Amniotic stem cell (primary cell): ENCODE measurements around the gene ZC3HAV1L.
"Not testable (repeated sequence)": the region's sequence is repeated elsewhere in the genome, so short reads cannot be mapped to it uniquely, and the experiment has no call there.

Source experiments
- DNase-seq: peaks from one replicate; lab custom pipeline; 2025; lab: John Stamatoyannopoulos, UW

ZC3HAV1L gene

DNA sequence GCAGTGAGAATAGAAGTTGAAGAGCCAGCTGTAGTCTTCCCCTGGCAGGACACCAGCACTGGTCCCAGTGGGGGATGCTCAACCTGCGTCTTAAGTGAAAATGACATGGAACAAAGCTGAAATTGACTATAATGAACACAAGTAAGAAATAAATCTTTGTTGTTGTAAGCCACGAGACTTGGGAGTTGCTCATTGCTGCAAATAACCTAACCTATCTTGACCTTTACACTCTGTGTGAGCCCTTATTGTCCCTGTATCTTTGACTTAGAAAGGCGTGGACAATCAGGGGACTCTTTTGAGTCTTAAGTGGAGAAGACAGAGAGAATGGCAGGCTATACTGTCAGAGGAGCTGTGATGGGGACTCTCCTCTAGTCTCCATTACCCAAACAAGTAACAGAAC lies 16.9 kb downstream of the ZC3HAV1L start:
- no peak for DNase-seq

GRCh38 chr7:139016931-139017511 lies 18.8 kb downstream of the ZC3HAV1L start:
- DNase-seq: peak; percentile 33

DNA sequence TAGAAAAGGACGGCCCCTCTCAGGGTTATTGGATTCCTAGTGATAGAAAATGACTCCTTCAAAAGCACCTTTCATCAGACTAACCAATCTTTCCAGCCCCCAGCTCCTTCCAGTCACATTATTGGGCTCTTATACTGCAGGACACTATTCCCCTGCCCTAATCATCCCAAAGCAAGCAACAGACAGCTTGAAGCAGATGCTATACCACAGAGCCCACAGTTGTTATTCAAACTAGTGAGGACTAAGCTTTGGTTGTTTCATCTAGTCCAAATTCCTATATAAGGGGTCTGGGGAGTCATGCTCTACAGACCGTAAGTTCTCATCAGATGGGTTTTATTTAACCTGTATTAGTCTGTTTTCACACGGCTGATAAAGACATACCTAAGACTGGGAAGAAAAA lies 24.5 kb downstream of the ZC3HAV1L start:
- no peak for DNase-seq

DNA sequence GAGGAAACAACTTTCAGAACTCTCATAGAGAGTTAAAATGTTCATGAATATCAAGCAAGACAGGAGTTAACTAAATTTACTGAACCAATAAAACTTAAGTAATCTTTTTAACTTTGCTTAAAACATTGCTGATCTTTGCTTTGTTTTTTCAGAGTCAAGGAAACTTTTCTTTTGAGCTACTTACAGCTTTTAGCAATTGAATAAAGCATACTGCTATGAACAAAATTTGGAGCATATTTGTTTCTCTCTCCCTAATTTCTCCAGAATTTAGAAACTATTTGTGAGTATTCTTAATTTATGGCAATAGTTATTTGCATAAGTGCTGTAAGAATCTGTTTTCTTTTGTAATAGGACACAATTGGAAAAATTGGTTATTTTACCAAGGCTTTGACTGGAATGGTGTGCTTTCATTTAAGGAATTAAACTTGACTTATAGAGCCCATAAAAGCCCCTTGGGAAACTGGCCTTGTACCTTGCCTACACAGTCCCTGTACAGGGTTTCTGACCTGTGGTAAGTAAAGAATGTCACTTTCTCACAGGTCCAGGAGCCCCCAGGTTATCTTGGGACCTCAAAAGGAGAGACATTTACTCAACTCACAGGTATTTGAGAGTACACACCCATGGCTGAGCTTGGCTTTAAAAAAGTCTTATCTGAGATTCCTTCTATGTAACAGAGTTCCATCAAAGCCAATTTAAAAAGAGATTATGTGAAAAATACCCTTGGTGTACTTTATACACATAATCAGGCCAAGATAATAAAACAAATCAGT lies 31.3 kb downstream of the ZC3HAV1L start:
- DNase-seq: no peak

- no peak for DNase-seq
Observed at GRCh38 chr7:138999414-138999813, 36.4 kb downstream of the ZC3HAV1L start.

DNA sequence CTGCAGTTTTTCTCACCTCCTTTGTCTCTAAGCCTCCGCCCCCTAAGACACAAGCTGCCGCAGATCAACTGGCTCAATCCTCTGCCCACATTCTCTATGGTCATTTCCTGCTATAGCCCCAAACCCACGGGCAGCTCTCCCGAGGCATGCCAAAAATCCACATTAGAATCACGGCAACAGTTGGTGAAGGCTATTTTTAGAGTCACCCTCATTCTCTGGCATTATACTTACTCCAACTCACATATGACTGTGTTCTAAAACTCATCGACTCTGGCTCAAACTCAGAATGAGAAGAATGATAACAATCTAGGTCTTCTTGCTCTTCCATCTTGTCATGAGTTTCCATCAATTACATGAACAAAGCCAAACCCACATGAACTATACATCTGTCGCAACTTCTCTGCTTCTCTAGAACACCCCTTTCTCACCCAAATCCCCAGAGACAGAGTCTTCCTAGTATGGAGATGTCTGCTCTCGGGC lies 43.8 kb downstream of the ZC3HAV1L start:
- DNase-seq: no peak

- no peak for DNase-seq
Observed at GRCh38 chr7:138987686-138988085, 48.2 kb downstream of the ZC3HAV1L start.

DNA sequence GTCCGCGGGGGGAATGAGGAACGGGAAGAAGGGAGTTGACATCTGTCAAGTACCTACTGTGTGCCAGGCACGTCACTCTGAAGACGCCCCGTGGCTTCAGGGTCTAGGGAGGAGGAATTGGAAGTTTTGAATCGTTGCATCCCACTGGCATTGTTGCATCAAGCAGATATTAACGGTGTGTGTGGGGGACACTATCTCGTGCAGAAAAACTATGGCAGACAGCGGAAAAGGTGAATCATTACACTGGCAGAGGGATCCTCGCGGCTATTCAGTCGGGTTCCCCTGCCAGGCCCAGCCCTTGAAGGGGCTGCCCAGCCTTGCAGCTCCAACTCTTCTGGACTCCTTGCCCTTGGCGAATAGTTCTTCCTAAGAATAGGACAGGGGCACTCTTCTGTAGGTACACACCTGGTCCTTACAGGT lies 53.6 kb downstream of the ZC3HAV1L start:
- DNase-seq: no peak

DNA sequence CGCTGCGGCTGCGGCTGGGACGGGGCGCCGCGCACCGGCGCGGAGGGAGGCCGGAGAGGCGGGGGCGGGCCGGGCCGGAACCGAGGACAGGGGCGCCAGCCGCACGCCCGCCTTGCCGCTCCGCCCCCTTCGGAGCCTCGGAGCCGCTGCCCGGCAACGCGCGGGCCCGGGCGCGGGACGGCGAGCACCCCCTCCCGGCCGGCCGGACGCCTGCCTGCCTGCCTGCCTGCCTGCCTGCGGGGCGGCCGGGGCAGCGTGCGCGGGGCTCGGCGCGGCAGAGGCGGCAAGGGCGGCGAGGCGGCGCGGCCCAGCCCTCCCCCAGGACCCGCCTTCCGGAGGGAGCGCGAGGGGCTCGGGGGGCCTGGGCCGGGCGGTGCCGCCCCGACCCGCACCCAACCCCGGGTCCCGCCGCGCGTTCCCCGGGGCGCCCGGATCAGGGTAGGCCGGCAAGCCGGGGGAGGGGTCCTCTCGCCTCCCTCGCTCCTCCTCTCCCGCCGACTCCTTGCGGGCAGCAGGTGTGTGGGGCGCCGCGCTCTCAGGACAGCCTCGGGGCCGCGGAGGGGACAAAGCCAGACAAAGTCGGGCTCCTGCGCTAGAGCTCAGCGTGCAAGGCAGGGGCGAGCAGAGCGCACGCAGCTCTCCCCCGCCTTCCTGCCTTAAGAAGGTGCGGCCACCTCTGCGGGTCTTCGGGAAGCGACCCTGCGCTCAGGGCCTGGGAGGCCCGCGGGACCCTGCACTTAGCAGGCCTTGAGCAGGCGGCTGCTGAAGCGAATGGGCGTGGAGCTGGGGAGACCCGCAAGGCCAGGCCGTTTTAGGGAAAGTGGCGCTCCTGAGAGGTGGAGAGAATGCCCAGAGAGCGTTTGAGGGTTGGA lies 54.3 kb downstream of the ZC3HAV1L start, which contains the start of gene KIAA1549:
Gene KIAA1549, minus strand, starts transcription at position 58 of the 872 bp plus-strand sequence. CDS start 120 bp downstream, outside the sequence.
- DNase-seq: peak; percentile 67

DNA sequence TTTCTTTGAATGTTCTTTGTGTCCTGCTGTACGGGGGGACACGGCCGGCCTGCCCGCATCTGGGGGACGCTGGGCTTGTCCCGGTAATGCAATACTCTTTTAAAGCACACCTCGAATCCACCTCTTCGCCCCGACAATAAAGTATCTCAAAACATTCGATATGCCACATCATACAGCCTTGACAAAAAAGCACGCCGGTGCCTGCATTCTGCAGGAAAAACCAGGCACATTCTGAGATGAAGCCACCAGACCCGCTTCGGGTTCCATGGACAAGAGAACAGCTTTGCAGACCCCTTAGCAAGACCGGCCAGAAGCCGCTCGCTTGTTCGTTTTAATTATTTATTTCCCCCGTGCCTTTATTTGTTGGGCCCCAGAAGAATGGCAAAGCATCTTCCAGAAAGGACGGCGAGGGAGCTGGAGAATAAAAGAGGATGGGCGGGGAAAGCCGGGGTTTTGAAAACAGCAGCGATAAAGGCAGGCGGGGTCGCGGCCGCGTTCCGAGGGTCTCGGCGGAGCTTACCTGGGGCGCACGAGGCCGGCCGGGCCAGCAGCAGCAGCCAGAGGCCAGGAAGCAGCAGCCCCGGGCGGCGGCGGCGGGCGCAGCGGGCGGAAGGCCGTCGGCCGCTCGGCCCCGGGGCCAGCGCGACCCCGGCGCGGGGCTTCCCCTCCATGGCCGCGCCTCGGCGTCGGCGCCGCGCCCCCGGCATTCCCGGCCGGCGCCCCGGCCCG lies 55.1 kb downstream of the ZC3HAV1L start:
- DNase-seq: no peak

GRCh38 chr7:138979988-138980562 lies 55.8 kb downstream of the ZC3HAV1L start:
- no peak for DNase-seq

DNA sequence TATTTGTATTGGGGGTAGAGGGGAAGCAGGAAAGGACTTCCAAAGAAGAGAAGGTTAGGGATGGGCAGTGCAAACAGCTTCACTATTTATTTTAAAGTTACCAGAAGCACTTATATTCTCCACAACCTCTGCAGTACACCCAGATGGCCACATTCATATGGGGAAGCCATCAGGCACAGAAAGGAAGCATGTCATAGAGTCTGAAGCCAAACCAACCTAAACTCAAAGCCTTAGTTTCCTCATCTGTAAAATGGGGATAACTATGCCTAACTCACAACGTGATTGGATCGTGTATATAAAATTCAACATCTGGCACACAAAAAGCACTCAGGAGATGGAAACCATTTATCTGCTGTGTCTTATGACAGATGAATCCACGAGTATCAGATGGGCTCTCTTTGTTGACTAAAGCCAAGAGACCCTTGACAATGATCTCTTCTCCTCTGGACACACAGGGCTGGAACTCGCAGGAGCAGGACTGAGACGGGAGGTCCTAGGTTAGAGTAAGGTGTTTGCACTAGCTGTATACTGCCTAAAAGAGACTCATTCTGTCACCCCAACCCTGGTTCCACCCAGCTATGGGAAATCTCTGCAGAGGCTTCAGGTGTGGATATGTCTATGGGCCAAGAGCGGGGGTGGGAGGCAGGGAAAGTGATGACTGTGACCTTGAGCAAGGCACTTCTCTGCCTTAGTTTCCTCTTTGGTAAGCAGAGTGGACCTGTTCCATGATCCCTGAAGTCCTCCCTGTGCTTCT lies 56.4 kb downstream of the ZC3HAV1L start:
- no peak for DNase-seq

GRCh38 chr7:138978541-138979184 lies 57.2 kb downstream of the ZC3HAV1L start:
- DNase-seq: no peak

DNA sequence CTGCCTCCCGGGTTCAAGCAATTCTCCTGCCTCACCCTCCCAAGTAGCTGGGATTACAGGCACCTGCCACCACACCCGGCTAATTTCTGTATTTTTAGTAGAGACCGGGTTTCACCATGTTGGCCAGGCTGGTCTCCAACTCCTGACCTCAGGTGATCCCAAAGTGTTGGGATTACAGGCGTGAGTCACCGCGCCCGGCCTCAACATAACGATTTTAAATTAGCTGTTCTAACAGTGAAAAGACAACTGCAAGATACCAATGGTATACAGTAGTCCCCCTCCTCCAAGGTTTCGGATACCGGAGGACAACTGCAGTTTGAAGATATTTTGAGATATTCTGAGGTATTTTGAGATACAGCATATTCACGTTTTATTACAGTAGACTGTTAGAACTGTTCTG lies 59.7 kb downstream of the ZC3HAV1L start:
- DNase-seq: not testable (repeated sequence)
